Measurements from ENCODE around the gene PIBF1.
A peak's percentile ranks its signal among the peaks of the same experiment; 100 is the strongest.

The PIBF1 gene

GRCh38 chr13:73061473-73061872, 279.5 kb downstream of the PIBF1 start:
- no peak for TF ChIP-seq CTCF (IDR thresholded peaks at IDR 0.05; ENCODE audit: low read depth, low read length)
- peak in 1 of 2 donors; percentile 22 for DNase-seq (ENCODE audit: low read depth in 2 of 2)
- peak overlapping the region in 1 of 2 donors; percentile 16 for H3K4me3 ChIP-seq (replicated peaks in 1 of 2; ENCODE audit: low read depth in 2 of 2, low read length in 2 of 2)

- DNase-seq (ENCODE audit: low read depth in 2 of 2) = no peak
- TF ChIP-seq CTCF (IDR thresholded peaks at IDR 0.05; ENCODE audit: low read depth, low read length) = no peak
- no peak overlapping the region for H3K4me3 ChIP-seq (replicated peaks in 1 of 2; ENCODE audit: low read depth in 2 of 2, low read length in 2 of 2)
Measured at GRCh38 chr13:73061876-73062275, 279.9 kb downstream of the PIBF1 start.

DNA sequence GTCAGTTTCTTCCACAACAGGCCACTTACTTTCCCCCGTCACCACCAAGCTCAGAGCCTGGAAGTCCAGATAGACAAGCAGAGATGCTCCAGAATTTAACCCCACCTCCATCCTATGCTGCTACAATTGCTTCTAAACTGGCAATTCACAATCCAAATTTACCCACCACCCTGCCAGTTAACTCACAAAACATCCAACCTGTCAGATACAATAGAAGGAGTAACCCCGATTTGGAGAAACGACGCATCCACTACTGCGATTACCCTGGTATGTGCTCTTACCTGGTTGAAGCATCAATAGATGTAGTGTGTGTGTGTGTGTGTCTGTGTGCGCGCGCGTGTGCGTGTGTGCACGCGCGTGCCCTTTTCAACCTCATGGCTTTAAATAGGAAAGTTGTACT, 280.5 kb downstream of the PIBF1 start:
- no peak for TF ChIP-seq CTCF (IDR thresholded peaks at IDR 0.05; ENCODE audit: low read depth, low read length)
- no peak for DNase-seq (ENCODE audit: low read depth in 2 of 2)
- H3K4me3 ChIP-seq (replicated peaks in 1 of 2; ENCODE audit: low read depth in 2 of 2, low read length in 2 of 2) = no peak overlapping the region

DNA sequence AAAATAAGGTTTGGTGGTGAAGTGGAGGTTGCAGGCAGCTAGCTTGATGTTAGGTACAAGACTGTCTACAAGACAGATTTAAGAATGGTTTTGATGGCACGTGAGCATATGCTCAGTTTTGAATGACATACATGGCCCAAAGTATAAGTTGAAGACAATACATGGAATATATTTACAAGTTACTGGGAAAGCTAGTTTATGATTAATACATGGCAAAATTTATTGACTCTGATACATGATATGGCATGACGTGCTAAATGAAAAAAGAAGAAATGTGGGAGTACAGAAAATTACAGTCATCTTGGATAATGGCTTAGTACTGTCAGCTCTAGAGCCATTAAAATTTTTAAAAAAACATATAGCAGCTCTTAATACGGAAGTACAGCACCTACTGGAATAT, 281.2 kb downstream of the PIBF1 start:
- TF ChIP-seq CTCF (IDR thresholded peaks at IDR 0.05; ENCODE audit: low read depth, low read length) = no peak
- no peak overlapping the region for H3K4me3 ChIP-seq (replicated peaks in 1 of 2; ENCODE audit: low read depth in 2 of 2, low read length in 2 of 2)
- DNase-seq (ENCODE audit: low read depth in 2 of 2) = no peak

GRCh38 chr13:73065036-73065435, 283.1 kb downstream of the PIBF1 start:
- H3K4me3 ChIP-seq (replicated peaks in 1 of 2; ENCODE audit: low read depth in 2 of 2, low read length in 2 of 2) = no peak overlapping the region
- peak in 1 of 2 donors; percentile 20 for DNase-seq (ENCODE audit: low read depth in 2 of 2)
- no peak for TF ChIP-seq CTCF (IDR thresholded peaks at IDR 0.05; ENCODE audit: low read depth, low read length)

DNA sequence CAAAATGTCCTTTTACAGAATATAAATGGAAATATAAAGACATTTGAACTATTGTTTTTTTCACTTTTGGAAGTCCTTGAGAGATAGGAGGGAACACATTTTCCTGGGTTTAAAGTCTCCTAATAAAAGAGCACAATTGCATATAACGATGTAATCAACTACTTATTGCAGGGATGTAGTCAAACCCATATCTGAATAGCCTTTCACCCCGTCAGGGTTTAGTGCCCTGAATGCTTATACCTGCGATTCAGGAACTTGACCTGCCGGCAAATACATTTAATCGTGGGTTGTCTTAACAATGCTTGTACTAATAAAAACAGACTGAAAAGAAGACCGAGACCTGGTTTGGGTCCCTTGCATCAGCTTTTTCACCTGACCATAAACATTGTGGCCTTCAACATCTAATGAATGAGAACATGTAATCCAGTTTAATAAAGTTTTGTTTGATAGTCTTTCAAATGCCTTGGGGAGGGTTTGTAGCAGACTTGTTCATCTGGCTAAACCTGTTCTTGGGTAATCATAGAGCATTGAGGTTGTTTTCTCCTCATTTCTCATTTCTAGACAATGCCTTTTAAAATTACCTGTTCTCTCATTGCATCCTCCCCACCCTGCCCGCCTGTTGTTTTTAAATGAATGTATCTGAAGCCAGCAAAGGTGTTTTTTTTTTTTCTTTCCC, 283.9 kb downstream of the PIBF1 start:
- no peak for DNase-seq (ENCODE audit: low read depth in 2 of 2)
- no peak for TF ChIP-seq CTCF (IDR thresholded peaks at IDR 0.05; ENCODE audit: low read depth, low read length)
- H3K4me3 ChIP-seq (replicated peaks in 1 of 2; ENCODE audit: low read depth in 2 of 2, low read length in 2 of 2) = no peak overlapping the region
